Skeletal muscle satellite cell (primary cell): ENCODE measurements around the gene ZFP42.

Experiments
- H3K27me3 ChIP-seq: 2 replicates; pipeline ENCODE4 v1.7.0; 2013; ENCODE audit warnings: low read length; ENCODE audit not compliant: control insufficient read depth, insufficient read depth
- H3K36me3 ChIP-seq: 2 replicates; pipeline ENCODE4 v1.7.0; 2013; ENCODE audit warnings: mild to moderate bottlenecking, control low read depth, low read length; ENCODE audit not compliant: insufficient read depth
- H3K4me1 ChIP-seq: 2 replicates; pipeline ENCODE4 v1.7.0; 2013; ENCODE audit warnings: low read length; ENCODE audit not compliant: control insufficient read depth, insufficient read depth
- H3K4me2 ChIP-seq: 2 replicates; pipeline ENCODE4 v1.7.0; 2013; ENCODE audit warnings: mild to moderate bottlenecking, low read length
- H3K4me3 ChIP-seq: 2 replicates; pipeline ENCODE4 v1.7.0; 2013; ENCODE audit warnings: low read length
- H3K9ac ChIP-seq: 2 replicates; pipeline ENCODE4 v1.7.0; 2013; ENCODE audit warnings: mild to moderate bottlenecking, low read depth, low read length, moderate library complexity
- H3K9me3 ChIP-seq: replicated peaks from 2 replicates; pipeline ENCODE4 v1.7.0; 2013; ENCODE audit warnings: mild to moderate bottlenecking, control low read depth, low read length

Gene ZFP42

GRCh38 chr4:188046657-188047056, 51.1 kb downstream of the ZFP42 start:
- Histone ChIP-seq H3K27me3 (no peaks in the 10 kb centered on the region), H3K9me3 (peaks cover 2% of the 10 kb centered on the region), H3K4me1 (no peaks in the 10 kb centered on the region), H3K4me2 (no peak overlapping the region), H3K36me3 (no peaks in the 10 kb centered on the region), H3K4me3 (no peak overlapping the region), H3K9ac (no peak overlapping the region)

GRCh38 chr4:188053302-188053701, 57.7 kb downstream of the ZFP42 start:
- Histone ChIP-seq H3K4me2 (no peak overlapping the region), H3K36me3 (no peaks in the 10 kb centered on the region), H3K4me1 (no peaks in the 10 kb centered on the region), H3K9me3 (peaks cover 4% of the 10 kb centered on the region), H3K9ac (no peak overlapping the region), H3K27me3 (no peaks in the 10 kb centered on the region), H3K4me3 (no peak overlapping the region)
